ENCODE results near the gene UHRF2.
"Not testable (repeated sequence)": the region's sequence is repeated elsewhere in the genome, so short reads cannot be mapped to it uniquely, and the experiment has no call there.

Gene UHRF2

DNA sequence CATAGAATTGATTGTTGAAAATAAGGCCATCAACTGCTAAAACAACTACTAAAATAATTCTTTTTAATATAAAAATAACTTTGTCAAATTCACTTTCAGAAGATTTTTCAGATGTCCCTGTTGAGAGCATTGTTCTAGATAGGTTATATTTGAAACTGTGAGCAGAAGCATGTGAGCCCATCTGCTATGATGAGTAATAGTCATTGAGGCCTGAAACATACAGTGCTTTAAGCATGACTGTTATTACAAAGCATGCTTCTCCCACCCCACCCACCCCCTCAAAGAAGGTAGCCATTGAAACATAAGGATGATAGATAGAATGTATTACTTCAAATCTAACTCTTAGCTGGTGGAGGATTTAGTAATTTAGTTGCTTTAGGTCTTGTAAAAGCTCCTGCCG is 86.0 kb downstream of the UHRF2 start:
- no peak for DNase-seq

DNA sequence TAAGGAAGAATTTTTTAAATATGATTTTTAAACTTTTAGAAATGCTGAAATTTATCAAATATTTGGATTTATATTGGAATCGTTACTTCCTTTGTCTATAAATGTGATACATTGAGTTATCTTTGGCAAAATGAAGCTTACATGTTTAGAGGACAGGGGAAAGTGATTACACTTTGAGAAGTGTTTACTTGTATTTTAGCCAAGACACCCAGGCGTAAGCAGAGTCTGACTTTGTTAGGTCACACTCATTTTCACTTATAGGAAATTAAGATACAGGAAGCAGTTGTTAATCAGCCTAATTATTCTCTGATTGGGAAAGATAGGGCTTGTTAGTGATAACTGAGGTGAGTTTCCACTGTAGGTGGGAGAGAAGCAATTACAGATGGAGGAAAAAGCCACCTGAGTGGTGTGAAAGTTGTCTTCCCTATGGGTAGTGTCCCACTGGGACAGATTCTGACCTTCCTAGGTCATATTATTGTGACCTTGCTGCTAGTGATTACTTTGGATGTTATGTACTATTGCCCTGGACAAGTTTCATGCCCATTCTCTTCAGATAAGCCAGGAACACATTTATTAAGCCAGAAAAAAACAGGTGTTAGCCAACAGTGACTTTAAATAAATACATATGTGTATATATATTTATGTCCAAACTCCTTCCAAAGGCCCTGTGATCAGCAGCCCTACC is 88.7 kb downstream of the UHRF2 start:
- no peak for DNase-seq

DNA sequence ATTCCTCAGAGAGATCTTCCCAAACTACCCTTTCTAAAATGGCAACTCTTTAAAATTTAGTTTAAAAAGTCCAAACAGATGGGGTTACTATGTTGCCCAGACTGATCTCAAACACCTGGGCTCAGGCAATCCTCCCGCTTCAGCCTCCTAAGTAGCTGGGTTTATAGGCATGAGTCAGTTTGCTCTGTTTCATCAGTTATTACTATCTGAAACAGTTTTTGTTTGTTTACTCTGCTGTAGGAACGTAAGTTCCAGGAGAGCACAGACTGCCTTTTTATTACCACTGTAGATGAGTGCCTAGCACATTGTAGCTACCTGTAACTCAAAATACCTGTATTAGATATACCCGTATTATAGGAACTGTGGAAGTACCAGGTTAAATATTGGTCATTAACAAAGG is 89.4 kb downstream of the UHRF2 start:
- DNase-seq, result no peak

DNA sequence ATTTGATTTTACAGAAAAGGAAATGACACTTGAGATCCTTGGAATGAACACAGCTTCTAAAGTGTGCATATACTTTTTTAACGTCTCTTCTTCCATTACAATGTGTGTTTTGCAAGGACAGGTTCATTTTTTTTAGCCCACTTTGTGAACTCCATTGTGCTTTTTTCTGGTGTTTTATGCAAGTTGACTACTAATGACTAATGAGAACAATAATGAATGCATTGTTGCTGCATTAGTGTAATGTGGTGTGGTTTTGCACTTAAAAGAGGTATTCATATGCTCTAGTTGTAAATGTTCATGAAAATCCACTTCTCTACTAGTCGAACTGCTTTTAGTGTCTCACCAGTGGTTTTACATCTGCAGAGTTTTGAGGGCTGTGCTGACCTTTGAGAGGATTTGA is 93.6 kb downstream of the UHRF2 start:
- no peak for DNase-seq

DNA sequence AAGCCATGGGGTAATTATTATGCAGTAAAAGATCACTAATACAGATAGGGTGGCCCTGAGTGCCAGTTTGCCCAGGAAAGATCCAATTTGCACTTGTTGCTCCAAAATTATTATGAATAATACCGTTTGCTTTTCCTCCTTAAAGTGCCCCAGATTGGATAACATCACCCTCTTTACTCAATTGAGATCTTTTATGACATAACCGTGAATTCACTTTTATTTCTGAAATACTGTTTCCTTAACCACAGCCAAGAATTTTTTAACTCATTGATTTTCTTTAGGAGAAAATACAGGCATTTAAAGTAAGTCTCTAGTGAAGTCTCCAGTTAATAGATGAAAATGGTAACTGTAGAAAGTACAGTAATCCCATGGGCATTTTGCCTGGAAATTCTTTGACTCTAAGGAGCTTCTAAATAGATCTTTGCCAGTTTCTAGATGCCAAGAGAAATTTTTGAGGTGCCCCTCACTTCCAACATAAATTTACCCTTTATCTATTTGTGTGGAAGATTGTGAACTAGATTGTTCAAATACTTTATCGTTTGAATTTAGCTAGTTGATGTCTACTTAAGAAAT is 99.2 kb downstream of the UHRF2 start:
- DNase-seq, result no peak

DNA sequence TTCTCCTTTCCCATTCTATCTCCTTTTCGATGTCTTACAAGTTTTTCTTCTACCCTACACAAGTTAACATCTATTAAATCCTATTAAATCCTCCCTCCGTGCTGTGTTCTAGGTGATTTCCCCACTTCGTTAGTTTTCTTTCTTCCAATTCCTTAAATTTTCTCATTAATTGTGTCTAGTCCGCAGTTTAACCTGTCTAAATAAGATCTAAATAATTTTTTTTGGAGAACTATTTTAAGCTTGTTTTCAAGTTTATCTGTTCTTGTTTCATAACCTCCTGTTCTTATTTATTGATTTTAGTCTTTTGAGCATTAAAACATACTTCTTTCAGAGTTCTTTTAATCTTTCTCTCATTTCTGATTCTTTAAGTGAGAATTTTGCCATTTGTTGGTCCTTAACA is 109.3 kb downstream of the UHRF2 start:
- no peak for DNase-seq

DNA sequence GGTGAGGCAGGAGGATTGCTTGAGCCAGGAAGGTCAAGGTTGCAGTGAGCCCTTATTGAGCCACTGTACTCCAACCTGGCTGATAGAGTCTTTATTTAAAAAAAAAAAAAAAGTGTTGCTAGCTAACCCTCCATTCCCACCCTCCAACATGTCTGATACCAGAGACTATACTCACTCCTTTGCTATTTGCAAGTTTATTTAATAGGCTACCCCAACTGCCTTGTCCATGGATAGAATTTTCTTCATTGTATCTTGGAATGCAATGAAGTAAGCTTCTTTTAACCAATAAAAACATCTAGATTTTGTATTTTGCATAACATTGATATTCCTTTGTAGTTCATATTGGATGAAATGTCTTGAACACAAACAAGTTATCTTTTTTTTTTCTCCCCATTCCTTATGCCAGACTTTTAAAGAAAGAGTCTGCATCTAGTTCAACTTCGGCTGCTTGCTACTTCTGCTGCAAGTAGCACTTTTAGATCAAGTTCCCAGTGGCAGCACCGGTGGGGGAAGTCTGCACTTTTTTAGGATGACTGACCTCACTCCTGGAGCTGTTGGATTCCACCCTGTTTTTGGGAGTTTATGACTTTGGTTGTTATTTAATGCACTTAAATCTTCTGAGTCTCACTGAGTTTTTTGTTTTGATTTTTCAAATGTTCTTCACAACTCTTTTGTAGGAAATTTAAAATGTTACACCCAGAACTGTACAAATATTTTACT is 112.5 kb downstream of the UHRF2 start:
- DNase-seq, result no peak

DNA sequence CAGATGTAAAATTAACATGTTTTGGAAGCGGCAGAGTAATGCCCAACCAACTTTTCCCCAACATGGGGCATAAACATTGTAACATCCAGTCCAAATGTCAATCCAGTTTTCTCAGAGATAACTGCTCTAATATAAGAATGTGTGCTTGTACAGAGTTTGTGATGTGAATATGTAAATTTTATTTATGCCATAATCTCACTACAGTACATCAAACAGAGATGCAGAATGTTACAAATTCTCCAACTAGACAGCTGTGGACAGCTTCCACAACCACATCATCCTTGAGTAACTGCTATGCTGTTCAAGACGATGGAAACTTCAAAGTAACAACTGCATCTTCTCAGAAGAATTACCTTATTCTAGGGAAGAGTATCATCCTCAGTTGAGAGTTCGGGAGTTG is 122.6 kb downstream of the UHRF2 start:
- DNase-seq, result no peak

DNA sequence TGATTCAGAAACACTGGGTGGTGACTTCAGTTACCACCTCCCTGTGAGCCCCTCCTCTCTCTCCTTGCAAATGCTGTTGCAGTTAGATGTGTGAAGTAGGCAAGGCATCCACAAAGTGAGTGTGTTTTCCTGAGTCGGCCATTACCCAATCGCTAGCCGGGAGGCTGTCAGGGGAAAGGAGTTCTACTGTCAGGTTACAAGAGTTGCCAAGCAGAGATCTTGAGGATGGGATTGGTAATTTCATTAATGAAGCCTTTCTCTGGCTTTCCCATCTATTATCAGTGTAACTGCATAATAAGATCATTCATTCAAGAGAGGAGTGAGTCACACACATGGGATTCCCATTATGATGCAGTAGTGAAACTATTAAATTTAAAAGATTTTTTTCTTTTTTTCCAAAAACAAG is 125.7 kb downstream of the UHRF2 start:
- DNase-seq, result no peak

DNA sequence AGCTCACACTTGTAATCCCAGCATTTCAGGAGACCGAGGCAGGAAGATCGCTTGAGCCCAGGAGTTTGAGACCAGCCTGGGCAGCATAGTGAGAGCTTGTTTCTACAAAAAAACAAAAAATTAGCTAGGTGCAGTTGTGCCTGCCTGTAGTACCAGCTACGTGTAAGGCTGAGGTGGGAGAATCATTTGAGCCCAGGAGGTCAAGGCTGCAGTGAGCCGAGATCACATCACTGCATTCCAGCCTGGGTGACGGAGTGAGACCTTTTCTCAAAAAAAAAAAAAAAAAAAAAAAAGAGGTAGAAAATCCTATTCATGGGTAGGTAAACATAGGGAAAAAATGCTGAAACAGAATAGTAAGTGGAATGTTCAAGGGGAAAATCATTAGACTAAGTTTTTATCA is 129.6 kb downstream of the UHRF2 start:
- DNase-seq, result not testable (repeated sequence)

DNA sequence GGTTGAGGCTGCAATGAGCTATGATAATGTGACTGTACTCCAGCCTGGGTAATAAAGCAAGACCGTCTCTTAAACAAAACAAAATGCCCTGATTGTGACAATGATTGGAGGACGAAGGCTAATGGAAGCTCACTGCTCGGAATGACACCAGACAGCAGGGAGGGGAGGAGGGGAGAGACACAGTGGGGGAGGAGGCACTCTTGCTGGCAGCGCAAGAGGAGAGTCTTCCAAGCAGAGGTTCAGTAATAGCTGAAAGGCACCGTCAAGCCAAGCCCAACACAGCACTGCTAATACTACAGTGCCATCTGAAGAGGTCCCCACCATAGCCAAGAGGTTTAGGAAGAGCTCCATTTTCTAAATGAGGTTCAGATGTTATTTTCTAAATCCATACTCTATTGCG is 130.2 kb downstream of the UHRF2 start:
- peak; percentile 22 for DNase-seq

DNA sequence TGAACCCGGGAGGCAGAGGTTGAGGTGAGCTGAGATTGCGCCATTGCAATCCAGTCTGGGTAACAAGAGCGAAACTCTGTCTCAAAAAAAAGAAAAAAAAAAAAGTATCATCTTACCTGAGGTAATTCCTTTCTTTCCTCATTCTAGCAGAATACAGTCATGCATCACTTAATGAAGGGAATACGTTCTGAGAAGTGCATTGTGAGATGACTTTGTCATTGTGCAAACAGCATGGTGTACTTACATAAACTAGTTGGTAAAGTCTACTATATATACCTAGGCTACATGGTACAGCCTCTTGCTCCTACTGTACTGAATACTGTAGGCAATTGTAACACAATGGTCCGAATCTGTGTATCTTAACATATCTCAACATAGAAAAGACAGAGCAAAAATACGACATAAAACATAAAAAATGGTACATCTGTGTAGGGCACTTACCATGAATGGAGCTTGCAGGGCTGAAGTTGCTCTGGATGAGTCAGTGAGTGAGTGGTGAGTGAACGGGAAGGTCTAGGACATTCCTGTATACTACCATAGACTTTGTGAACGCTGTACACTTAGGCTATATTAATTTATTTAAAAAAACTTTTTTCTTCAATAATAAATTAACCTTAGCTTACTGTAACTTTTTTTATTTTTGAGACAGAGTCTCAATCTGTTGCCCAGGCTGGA is 132.2 kb downstream of the UHRF2 start:
- DNase-seq, result no peak

DNA sequence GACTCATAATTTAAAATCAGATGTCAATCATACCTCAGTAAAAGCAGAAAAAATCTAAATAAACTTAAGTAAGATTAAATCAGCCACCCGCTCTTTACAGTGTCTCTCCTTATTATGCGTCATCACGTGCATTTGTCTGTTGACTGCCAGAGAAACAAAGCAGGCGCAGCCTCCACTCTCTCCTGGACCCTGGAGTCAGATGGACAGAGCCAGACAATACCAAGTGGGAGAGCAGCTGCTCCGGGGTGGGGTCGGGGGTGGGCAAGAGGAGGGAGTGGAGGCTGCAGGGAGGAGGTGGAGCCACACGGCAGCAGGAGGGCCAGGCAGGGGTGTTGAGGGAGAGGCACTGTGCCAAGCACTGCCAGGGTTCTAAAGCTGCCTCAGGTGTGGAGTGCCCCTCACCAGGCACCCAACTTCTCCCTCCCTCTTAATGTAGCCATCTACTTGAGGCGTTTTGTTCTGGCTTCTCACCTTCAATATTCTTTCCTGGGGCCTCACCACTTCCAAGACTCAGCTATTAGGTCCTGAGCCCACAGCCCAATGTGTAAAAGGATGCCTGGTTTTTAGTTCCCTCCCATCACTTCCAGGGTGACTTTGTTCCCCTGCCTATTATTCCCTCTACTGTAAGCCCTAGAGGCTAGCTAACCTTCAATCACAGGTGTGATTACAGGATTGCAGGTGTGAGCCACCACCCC is 136.3 kb downstream of the UHRF2 start:
- peak; percentile 98 for DNase-seq

DNA sequence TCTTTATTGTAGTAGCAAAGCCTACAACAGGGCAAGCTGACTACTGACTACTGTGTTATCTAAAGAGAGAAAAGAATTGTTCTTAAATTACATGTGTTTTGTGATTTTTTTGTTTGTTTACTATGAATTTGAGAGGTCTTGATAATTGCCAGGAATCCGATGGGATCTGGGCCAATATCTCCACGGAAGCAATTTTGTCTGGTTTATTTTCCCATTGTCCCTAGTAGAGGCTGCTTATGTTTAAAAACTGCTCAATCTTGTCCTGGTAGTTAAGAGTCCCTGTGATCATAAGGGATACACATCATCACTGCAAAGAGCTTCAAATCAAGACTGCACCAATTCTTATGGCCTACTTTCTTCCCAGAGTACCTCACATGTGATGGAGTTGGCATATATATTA is 138.1 kb downstream of the UHRF2 start:
- peak; percentile 74 for DNase-seq

DNA sequence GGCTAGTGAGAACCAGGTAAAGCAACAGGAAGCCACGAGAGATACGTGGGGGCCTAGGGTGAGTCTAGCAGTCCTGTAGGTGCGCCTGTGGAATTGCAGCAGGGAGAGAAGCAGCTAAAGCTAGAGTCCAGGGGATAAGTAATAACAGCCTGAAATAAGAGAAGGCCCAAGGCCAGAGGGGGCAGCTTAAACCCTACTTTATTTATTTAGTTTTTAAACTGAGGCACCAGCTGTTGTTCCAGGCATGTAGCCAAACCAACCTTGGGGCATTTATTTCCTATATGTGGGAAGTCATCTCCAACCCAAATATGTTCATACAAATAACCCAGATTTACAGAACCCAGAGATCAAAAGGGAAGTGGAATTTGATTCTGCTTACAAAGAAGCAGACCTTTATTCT is 139.0 kb downstream of the UHRF2 start:
- peak; percentile 98 for DNase-seq

DNA sequence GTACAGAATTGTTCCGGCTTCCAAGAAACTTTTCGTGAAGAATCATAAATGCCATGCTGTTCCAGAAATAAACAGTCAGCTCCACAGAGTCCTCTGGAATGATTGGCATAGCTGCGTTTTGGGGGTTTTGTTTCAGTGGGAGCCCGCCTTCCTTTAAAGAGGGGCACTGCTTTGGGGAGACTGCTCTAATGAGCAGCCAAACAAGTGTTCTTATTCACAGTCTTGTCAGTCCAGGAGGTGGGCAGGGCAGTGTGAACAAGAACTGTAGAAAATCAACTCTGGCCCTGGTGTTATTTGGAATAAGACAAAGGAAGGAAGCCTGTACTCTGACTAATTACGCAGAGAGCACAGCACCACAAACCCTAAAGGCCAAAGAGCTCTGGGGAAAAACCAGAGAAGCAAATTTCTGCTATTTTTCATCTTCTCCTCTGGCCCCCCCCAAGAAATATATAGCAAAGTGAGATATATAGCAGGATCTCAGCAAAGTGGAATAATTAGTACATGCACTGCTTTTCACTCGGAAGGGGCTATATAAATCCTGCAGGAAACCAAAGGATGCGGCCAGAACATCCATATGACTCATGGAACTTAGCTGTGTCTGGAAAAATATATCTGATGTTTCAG is 139.6 kb downstream of the UHRF2 start:
- peak; percentile 77 for DNase-seq

DNA sequence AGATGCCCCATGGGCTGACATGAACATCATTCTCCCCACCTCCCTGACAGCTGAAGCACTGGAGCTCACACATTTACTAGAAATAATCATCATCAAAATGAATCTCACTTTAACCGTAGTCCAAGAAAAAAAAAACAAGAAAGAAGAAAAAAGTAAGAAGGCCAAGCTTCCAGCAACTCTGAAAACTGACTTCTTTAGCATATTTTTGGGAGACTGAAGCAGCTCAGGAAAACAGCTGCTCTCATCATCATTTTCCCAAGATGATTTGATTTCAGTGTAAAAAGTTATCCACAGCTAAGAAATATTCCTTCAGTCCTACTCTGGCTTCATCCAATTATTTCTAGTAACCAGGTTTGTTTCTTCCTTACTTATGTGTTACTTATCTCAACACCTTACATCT is 140.9 kb downstream of the UHRF2 start:
- no peak for DNase-seq

Data from NCI-H69 (cell line).